ENCODE results near the gene ZNF536. TPM values are rescaled to one million over a fixed set of nuclear protein-coding genes. Genes with fewer than 3 reads are reported as not detected.

The ZNF536 gene
- total and polyA plus RNA-seq, 2 of the 4 experiments (the other 2 are of a cell fraction): not detected

- Histone ChIP-seq H3K23ac (ENCODE audit: low read depth, low read length) (no peak overlapping the region), H2BK120ac (ENCODE audit: low read depth, low read length) (no peak overlapping the region), H2AK9ac (replicated peaks; ENCODE audit: low read depth, low read length, poor library complexity) (no peak overlapping the region), H2BK20ac (ENCODE audit: low read depth, low read length) (no peak overlapping the region), H3K9me1 (ENCODE audit: insufficient read depth, low read length) (no peaks in the 10 kb centered on the region), H3K4me3 (ENCODE audit: insufficient read depth, low read depth, low read length) (no peak overlapping the region), H3K27ac (ENCODE audit: insufficient read depth, low read length) (no peak overlapping the region), H3K27me3 (ENCODE audit: control insufficient read depth, insufficient read depth, low read length) (no peaks in the 10 kb centered on the region), H3K4ac (ENCODE audit: low read depth, low read length) (no peak overlapping the region), H3K4me2 (ENCODE audit: low read depth, low read length) (no peak overlapping the region), H3K14ac (replicated peaks; ENCODE audit: low read depth, low read length) (no peak overlapping the region), H3K79me1 (ENCODE audit: low read depth in 1 of 2, low read length in 2 of 2) (no peaks in the 10 kb centered on the region), H3K9me3 (ENCODE audit: control insufficient read depth, insufficient read depth, low read length) (peaks cover 10% of the 10 kb centered on the region), H3K18ac (ENCODE audit: low read depth, low read length) (no peak overlapping the region), H4K8ac (ENCODE audit: low read depth in 2 of 2, low read length in 2 of 2) (no peak overlapping the region), H3K4me1 (ENCODE audit: control insufficient read depth, insufficient read depth, low read length) (no peaks in the 10 kb centered on the region), H4K5ac (ENCODE audit: low read depth, low read length) (no peak overlapping the region), H4K20me1 (ENCODE audit: insufficient read depth, low read length) (no peaks in the 10 kb centered on the region), H2AK5ac (ENCODE audit: low read depth, low read length) (no peak overlapping the region), H2BK15ac (ENCODE audit: low read depth, low read length) (no peak overlapping the region), H3K9ac (ENCODE audit: low read depth, low read length) (no peak overlapping the region), H4K91ac (ENCODE audit: insufficient read depth, low read depth, low read length) (no peak overlapping the region), H3K56ac (ENCODE audit: extremely low read depth, insufficient read depth, low read length) (no peak overlapping the region), H3K36me3 (ENCODE audit: control insufficient read depth, insufficient read depth, low read length) (no peaks in the 10 kb centered on the region), H2BK5ac (ENCODE audit: low read depth, low read length, poor library complexity, severe bottlenecking) (no peak overlapping the region), H2AFZ (replicated peaks; ENCODE audit: low read length, poor library complexity) (no peak overlapping the region)
- dilution Hi-C loops (cut with HindIII; ENCODE audit: low sequenced_read_pairs, unreplicated experiment): no loop called here
- in situ Hi-C loops (cut with MboI; ENCODE audit: low sequenced_read_pairs): no loop called here
- no peak for ATAC-seq (ENCODE audit: low read depth)
- POLR2A ChIA-PET (ENCODE audit: unreplicated experiment): no interaction called here
- no peak for DNase-seq
- intact Hi-C loops (cut with micrococcal nuclease): no loop called here
- BruUV-seq (replicated peaks): no TSS peak
- CTCF ChIA-PET: no interaction called here
- TF ChIP-seq RCOR1 (IDR thresholded peaks at IDR 0.05; ENCODE audit: insufficient replicate concordance, low read length) (no peak), RAD21 (IDR thresholded peaks at IDR 0.05; ENCODE audit: low read length) (no peak), MAFK (IDR thresholded peaks at IDR 0.05; ENCODE audit: low read depth, low read length) (no peak), MAZ (IDR thresholded peaks at IDR 0.05; ENCODE audit: borderline replicate concordance, low read depth, low read length) (no peak), POLR2A (IDR thresholded peaks at IDR 0.05; ENCODE audit: low read depth, low read length) (no peak)
- TF ChIP-seq, protein P1, sequence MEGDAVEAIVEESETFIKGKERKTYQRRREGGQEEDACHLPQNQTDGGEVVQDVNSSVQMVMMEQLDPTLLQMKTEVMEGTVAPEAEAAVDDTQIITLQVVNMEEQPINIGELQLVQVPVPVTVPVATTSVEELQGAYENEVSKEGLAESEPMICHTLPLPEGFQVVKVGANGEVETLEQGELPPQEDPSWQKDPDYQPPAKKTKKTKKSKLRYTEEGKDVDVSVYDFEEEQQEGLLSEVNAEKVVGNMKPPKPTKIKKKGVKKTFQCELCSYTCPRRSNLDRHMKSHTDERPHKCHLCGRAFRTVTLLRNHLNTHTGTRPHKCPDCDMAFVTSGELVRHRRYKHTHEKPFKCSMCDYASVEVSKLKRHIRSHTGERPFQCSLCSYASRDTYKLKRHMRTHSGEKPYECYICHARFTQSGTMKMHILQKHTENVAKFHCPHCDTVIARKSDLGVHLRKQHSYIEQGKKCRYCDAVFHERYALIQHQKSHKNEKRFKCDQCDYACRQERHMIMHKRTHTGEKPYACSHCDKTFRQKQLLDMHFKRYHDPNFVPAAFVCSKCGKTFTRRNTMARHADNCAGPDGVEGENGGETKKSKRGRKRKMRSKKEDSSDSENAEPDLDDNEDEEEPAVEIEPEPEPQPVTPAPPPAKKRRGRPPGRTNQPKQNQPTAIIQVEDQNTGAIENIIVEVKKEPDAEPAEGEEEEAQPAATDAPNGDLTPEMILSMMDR (conservative IDR thresholded peaks at IDR 0.05; ENCODE audit: low read depth, low read length): no peak
These were observed 132.1 kb downstream of the ZNF536 start for GRCh38 chr19:30504272-30504671.

Data from IMR-90 (cell line).